Stimulated activated CD8-positive, alpha-beta memory T cell treated with anti-CD3 and anti-CD28 coated beads, Interleukin-2, amount 100 ng/mL, for 1 hour (primary cell): ENCODE measurements around the gene NABP2.
A peak's percentile ranks its signal among the peaks of the same experiment; 100 is the strongest.
"Not testable (repeated sequence)": the region's sequence is repeated elsewhere in the genome, so short reads cannot be mapped to it uniquely, and the experiment has no call there.

Experiments used
- DNase-seq, 2 donors: peaks; one replicate each; pipeline ENCODE4 v3.0.0-alpha.2; 2020; ENCODE audit warnings: low read depth in 2 of 2

NABP2 gene

GRCh38 chr12:56244494-56244893 lies 20.4 kb downstream of the NABP2 start:
- DNase-seq, result no peak

- DNase-seq, result no peak
These were observed 23.8 kb downstream of the NABP2 start for GRCh38 chr12:56247923-56248322.

GRCh38 chr12:56248711-56249110 lies 24.6 kb downstream of the NABP2 start:
- no peak for DNase-seq

- DNase-seq, result no peak
These were observed 28.5 kb downstream of the NABP2 start for GRCh38 chr12:56252649-56253048.

GRCh38 chr12:56253091-56253490 lies 28.9 kb downstream of the NABP2 start:
- DNase-seq, result no peak

- no peak for DNase-seq
These were observed 31.5 kb downstream of the NABP2 start for GRCh38 chr12:56255671-56256070.

- DNase-seq, result no peak
These were observed 32.3 kb downstream of the NABP2 start for GRCh38 chr12:56256326-56256960.

- no peak for DNase-seq
These were observed 32.9 kb downstream of the NABP2 start for GRCh38 chr12:56257071-56257470.

GRCh38 chr12:56257491-56258067 lies 33.4 kb downstream of the NABP2 start:
- no peak for DNase-seq

GRCh38 chr12:56258068-56258819 lies 34.1 kb downstream of the NABP2 start, which contains the start of gene ANKRD52:
Gene ANKRD52, minus strand, starts transcription at chr12:56258384. Its CDS starts 115 bp downstream, at chr12:56258269.
- DNase-seq, result peak; percentile 55 to 62

- no peak for DNase-seq
These were observed 34.7 kb downstream of the NABP2 start for GRCh38 chr12:56258820-56259183.

GRCh38 chr12:56260380-56260779 lies 36.2 kb downstream of the NABP2 start:
- DNase-seq, result no peak

GRCh38 chr12:56260921-56261320 lies 36.8 kb downstream of the NABP2 start:
- DNase-seq, result no peak

GRCh38 chr12:56261503-56262232 lies 37.5 kb downstream of the NABP2 start:
- DNase-seq, result no peak

GRCh38 chr12:56262955-56263354 lies 38.8 kb downstream of the NABP2 start:
- DNase-seq, result not testable (repeated sequence)

- DNase-seq, result not testable (repeated sequence)
These were observed 42.0 kb downstream of the NABP2 start for GRCh38 chr12:56266068-56266692.

GRCh38 chr12:56266693-56267442 lies 42.7 kb downstream of the NABP2 start, which contains the start of gene COQ10A:
Gene COQ10A, plus strand, starts transcription at chr12:56266942. Its CDS starts 177 bp downstream, at chr12:56267119.
- DNase-seq, result peak; percentile 74 to 80

- DNase-seq, result no peak
These were observed 43.4 kb downstream of the NABP2 start for GRCh38 chr12:56267443-56268071.

- no peak for DNase-seq
These were observed 46.9 kb downstream of the NABP2 start for GRCh38 chr12:56271031-56271430.

- DNase-seq, result not testable (repeated sequence)
These were observed 48.3 kb downstream of the NABP2 start for GRCh38 chr12:56272468-56272867.
